ENCODE results near the gene USP48.

USP48 gene

GRCh38 chr1:21702780-21703179, 80.2 kb downstream of the USP48 start:
- H3K4me3 ChIP-seq (ENCODE audit: low read depth, low read length) = no peak overlapping the region
- no peak for TF ChIP-seq CTCF (IDR thresholded peaks at IDR 0.05; ENCODE audit: control insufficient read depth, extremely low read depth, insufficient read depth)
- DNase-seq (ENCODE audit: low read depth) = no peak

- DNase-seq (ENCODE audit: low read depth) = no peak
- no peak for TF ChIP-seq CTCF (IDR thresholded peaks at IDR 0.05; ENCODE audit: control insufficient read depth, extremely low read depth, insufficient read depth)
- no peak overlapping the region for H3K4me3 ChIP-seq (ENCODE audit: low read depth, low read length)
These were observed 81.5 kb downstream of the USP48 start for GRCh38 chr1:21701401-21701800.

GRCh38 chr1:21700094-21700493, 82.9 kb downstream of the USP48 start:
- no peak for DNase-seq (ENCODE audit: low read depth)
- H3K4me3 ChIP-seq (ENCODE audit: low read depth, low read length) = no peak overlapping the region
- TF ChIP-seq CTCF (IDR thresholded peaks at IDR 0.05; ENCODE audit: control insufficient read depth, extremely low read depth, insufficient read depth) = no peak

GRCh38 chr1:21696931-21697330, 86.0 kb downstream of the USP48 start:
- no peak overlapping the region for H3K4me3 ChIP-seq (ENCODE audit: low read depth, low read length)
- no peak for TF ChIP-seq CTCF (IDR thresholded peaks at IDR 0.05; ENCODE audit: control insufficient read depth, extremely low read depth, insufficient read depth)
- DNase-seq (ENCODE audit: low read depth) = no peak

- DNase-seq (ENCODE audit: low read depth) = no peak
- no peak for TF ChIP-seq CTCF (IDR thresholded peaks at IDR 0.05; ENCODE audit: control insufficient read depth, extremely low read depth, insufficient read depth)
- no peak overlapping the region for H3K4me3 ChIP-seq (ENCODE audit: low read depth, low read length)
These were observed 89.2 kb downstream of the USP48 start for GRCh38 chr1:21693732-21694131.

- no peak overlapping the region for H3K4me3 ChIP-seq (ENCODE audit: low read depth, low read length)
- TF ChIP-seq CTCF (IDR thresholded peaks at IDR 0.05; ENCODE audit: control insufficient read depth, extremely low read depth, insufficient read depth) = no peak
- DNase-seq (ENCODE audit: low read depth) = no peak
These were observed 91.2 kb downstream of the USP48 start for GRCh38 chr1:21691739-21692138.

- H3K4me3 ChIP-seq (ENCODE audit: low read depth, low read length) = no peak overlapping the region
- DNase-seq (ENCODE audit: low read depth) = peak; percentile 46
- TF ChIP-seq CTCF (IDR thresholded peaks at IDR 0.05; ENCODE audit: control insufficient read depth, extremely low read depth, insufficient read depth) = no peak
These were observed 93.1 kb downstream of the USP48 start for GRCh38 chr1:21689661-21690372.
